K562 (cell line): ENCODE data around the gene CREM. TPM values are rescaled to one million over a fixed set of nuclear protein-coding genes. Genes with fewer than 3 reads are reported as not detected.

Source experiments
- CBFA2T2 ChIP-seq: fragments of 450-650 bp; conservative IDR thresholded peaks from 2 replicates; pipeline ENCODE4 v1.6.1; 2017; ENCODE audit warnings: mild to moderate bottlenecking
- EWSR1 ChIP-seq: fragments of 450-650 bp; IDR thresholded peaks from 2 replicates; pipeline ENCODE4 v1.6.1; 2018; ENCODE audit warnings: borderline replicate concordance, mild to moderate bottlenecking, low read depth, moderate library complexity; ENCODE audit not compliant: partially characterized antibody
- IRF2 ChIP-seq: sonication (generic); formaldehyde crosslinking; IDR thresholded peaks from 2 replicates; pipeline ENCODE4 v1.8.1; 2022; ENCODE audit warnings: mild to moderate bottlenecking, missing genetic modification reagents
- KDM1A ChIP-seq, 2 experiments: fragments of 450-650 bp; IDR thresholded peaks; 2 replicates each; pipeline ENCODE4 v1.6.1; 2016; ENCODE audit warnings: mild to moderate bottlenecking in 2 of 2
- KDM5B ChIP-seq: fragments of 200-600 bp; sonication (generic); IDR thresholded peaks from 2 replicates; pipeline ENCODE4 v1.6.1; 2012; ENCODE audit warnings: low read depth, mild to moderate bottlenecking, moderate library complexity, low read length, control low read depth, inconsistent platforms; ENCODE audit not compliant: insufficient replicate concordance
- KLF13 ChIP-seq: fragments of 450-650 bp; IDR thresholded peaks from 2 replicates; pipeline ENCODE4 v1.6.1; 2016; ENCODE audit warnings: missing genetic modification characterization, low read depth, mild to moderate bottlenecking, missing compliant biosample characterization, moderate library complexity, borderline replicate concordance
- MCM3 ChIP-seq: fragments of 450-650 bp; IDR thresholded peaks from 2 replicates; pipeline ENCODE4 v1.6.1; 2016
- MED1 ChIP-seq: sonication (generic); formaldehyde crosslinking; IDR thresholded peaks from 2 replicates; pipeline ENCODE4 v1.8.1; 2023; ENCODE audit warnings: missing genetic modification reagents, borderline replicate concordance
- MEF2D ChIP-seq: conservative IDR thresholded peaks from 2 replicates; pipeline ENCODE4 v1.6.1; 2016; ENCODE audit warnings: low read depth, missing genetic modification characterization, missing compliant biosample characterization
- MLLT1 ChIP-seq, 2 experiments: fragments of 450-650 bp; IDR thresholded peaks; 2 replicates each; pipeline ENCODE4 v1.6.1; 2016
- MNT ChIP-seq, 2 experiments: fragments of 450-650 bp; conservative IDR thresholded peaks; 2 replicates each; pipeline ENCODE4 v1.6.1; 2017; ENCODE audit warnings: mild to moderate bottlenecking in 2 of 2, moderate library complexity in 2 of 2
- NCOA4 ChIP-seq: fragments of 450-650 bp; IDR thresholded peaks from 2 replicates; pipeline ENCODE4 v1.6.1; 2018; ENCODE audit warnings: mild to moderate bottlenecking; ENCODE audit not compliant: partially characterized antibody
- RBM15 ChIP-seq: fragments of 200-400 bp; formaldehyde crosslinking; IDR thresholded peaks from 2 replicates; pipeline ENCODE4 v1.6.1; 2018; ENCODE audit warnings: mild to moderate bottlenecking, low read length, moderate library complexity; ENCODE audit not compliant: insufficient read depth
- SAFB2 ChIP-seq: fragments of 200-400 bp; formaldehyde crosslinking; IDR thresholded peaks from 2 replicates; pipeline ENCODE4 v1.6.1; 2018; ENCODE audit warnings: borderline replicate concordance, low read length, low read depth, moderate library complexity; ENCODE audit not compliant: severe bottlenecking
- SAP30 ChIP-seq: fragments of 200-600 bp; sonication (generic); IDR thresholded peaks from 2 replicates; pipeline ENCODE4 v1.6.1; 2012; ENCODE audit warnings: borderline replicate concordance, low read depth, mild to moderate bottlenecking, moderate library complexity, low read length, control low read depth, inconsistent platforms; ENCODE audit not compliant: insufficient read depth, poor library complexity, severe bottlenecking
- SMC3 ChIP-seq: conservative IDR thresholded peaks from 2 replicates; pipeline ENCODE4 v1.6.1; 2011; ENCODE audit warnings: low read depth, low read length, improper control_type of control experiment; ENCODE audit not compliant: insufficient read depth
- TARDBP ChIP-seq: fragments of 450-650 bp; IDR thresholded peaks from 2 replicates; pipeline ENCODE4 v1.6.1; 2016
- TOE1 ChIP-seq, 2 experiments: fragments of 450-650 bp in 1 of 2; sonication (generic) in 1 of 2; formaldehyde crosslinking in 1 of 2; IDR thresholded peaks; 2 replicates each; pipeline versions ENCODE4 v1.7.1 to v1.8.0; 2016 to 2022; ENCODE audit warnings: borderline replicate concordance in 2 of 2, mild to moderate bottlenecking in 2 of 2, antibody characterized with exemption in 1 of 2, inconsistent platforms in 1 of 2, low read depth in 1 of 2, missing genetic modification reagents in 1 of 2, moderate library complexity in 1 of 2
- XRCC3 ChIP-seq: fragments of 450-650 bp; IDR thresholded peaks from 2 replicates; pipeline ENCODE4 v1.6.1; 2017; ENCODE audit warnings: mild to moderate bottlenecking, moderate library complexity
- ZBED1 ChIP-seq: IDR thresholded peaks from 2 replicates; pipeline ENCODE4 v1.6.1; 2014
- ZNF175 ChIP-seq: fragments of 200-800 bp; sonication (Bioruptor generic); IDR thresholded peaks from 2 replicates; pipeline ENCODE4 v1.6.1; 2016; ENCODE audit warnings: low read depth, mild to moderate bottlenecking, missing genetic modification characterization, missing compliant biosample characterization
- ZNF197 ChIP-seq: fragments of 200-800 bp; sonication (Bioruptor generic); IDR thresholded peaks from 2 replicates; pipeline ENCODE4 v1.6.1; 2016; ENCODE audit warnings: low read depth, missing genetic modification characterization, missing compliant biosample characterization
- ZNF347 ChIP-seq: fragments of 450-650 bp; formaldehyde crosslinking; IDR thresholded peaks from 2 replicates; pipeline ENCODE4 v1.4.0; 2020; ENCODE audit warnings: low read depth, mild to moderate bottlenecking, moderate library complexity
- ZNF551 ChIP-seq: fragments of 250-450 bp; sonication (Bioruptor Pico); IDR thresholded peaks from 2 replicates; pipeline ENCODE4 v1.5.0; 2021; ENCODE audit warnings: mild to moderate bottlenecking, moderate library complexity
- ZNF586 ChIP-seq: fragments of 450-650 bp; formaldehyde crosslinking; conservative IDR thresholded peaks from 2 replicates; pipeline ENCODE4 v1.4.0; 2020; ENCODE audit warnings: mild to moderate bottlenecking, moderate library complexity
- polyA plus RNA-seq, 8 experiments: library from polyadenylated mRNA; depleted of rRNA in 4 of 8; stranded (reverse) in 5 of 8; unstranded in 3 of 8; fragments of >200 nt; fragmentation: Nextera tagmentation in 2 of 8; fragmentation: Illumina TruSeq in 1 of 8; extraction: Ambion mirVana in 2 of 8; extraction: Trizol in 1 of 8; gene quantifications; 2 replicates each; pipeline versions ENCODE4 v1.2.1 to v1.2.3, GENCODE V29; 2011 to 2014; ENCODE audit warnings: inconsistent platforms in 1 of 8, missing spikeins in 1 of 8
- total RNA-seq, 7 experiments: library from RNA; depleted of rRNA in 6 of 7; stranded (reverse); fragments of >200 nt in 6 of 7; fragmentation: Illumina TruSeq in 2 of 7; extraction: Trizol in 2 of 7; gene quantifications; 2 replicates each; pipeline versions ENCODE4 v1.2.1 to v1.2.3, GENCODE V29; 2011 to 2021; ENCODE audit warnings: low replicate concordance in 1 of 7
- TF ChIP-seq, protein P1 (sequence below): fragments of 250-450 bp; sonication (Bioruptor Pico); IDR thresholded peaks from 2 replicates; pipeline ENCODE4 v1.8.0; 2022; ENCODE audit warnings: moderate library complexity, mild to moderate bottlenecking, inconsistent platforms

Gene CREM
- total and polyA plus RNA-seq, 9 of the 15 experiments (the other 6 are each of a cell fraction or from before 2014, with no cell fraction given): 39.1 to 70.2 (median 48.3) TPM

GRCh38 chr10:35090162-35090954, 36.3 kb upstream of the CREM start, which contains the start of gene CUL2 (continued):
- TF ChIP-seq ZNF175 (CRISPR knock-in tag) (no peak), RBM15 (no peak), MCM3 (no peak), TARDBP (no peak), ZNF197 (CRISPR knock-in tag) (no peak), MEF2D (tag) (no peak), ZNF586 (no peak), SAP30 (peak; percentile 31), ZBED1 (no peak), XRCC3 (no peak), TOE1 (IDR thresholded peaks at IDR 0.05; ENCODE audit: borderline replicate concordance) (peak; percentile 99), TOE1 (CRISPR knock-in tag; IDR thresholded peaks at IDR 0.05; ENCODE audit: borderline replicate concordance, low read depth) (no peak), SAFB2 (no peak), MED1 (CRISPR knock-in tag) (no peak), KLF13 (tag) (no peak), KDM5B (no peak), EWSR1 (no peak), IRF2 (CRISPR knock-in tag) (no peak), ZNF347 (no peak), ZNF551 (no peak), MNT (conservative IDR thresholded peaks at IDR 0.05) (peak; percentile 72 to 82; a peak in 3 of 4 replicates), MLLT1 (IDR thresholded peaks at IDR 0.05) (no peak), SMC3 (no peak), KDM1A (IDR thresholded peaks at IDR 0.05) (no peak), NCOA4 (no peak), CBFA2T2 (no peak)
- TF ChIP-seq, protein P1, sequence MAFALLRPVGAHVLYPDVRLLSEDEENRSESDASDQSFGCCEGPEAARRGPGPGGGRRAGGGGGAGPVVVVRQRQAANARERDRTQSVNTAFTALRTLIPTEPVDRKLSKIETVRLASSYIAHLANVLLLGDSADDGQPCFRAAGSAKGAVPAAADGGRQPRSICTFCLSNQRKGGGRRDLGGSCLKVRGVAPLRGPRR (CRISPR knock-in tag): no peak
